GM21723 (cell line): ENCODE measurements around the gene RELT.

ENCODE experiments used
- ATAC-seq: cut with Tn5 transposase; IDR thresholded peaks from one replicate; pipeline ENCODE4 v1.9.1; 2021; ENCODE audit warnings: mild to moderate bottlenecking, moderate library complexity; ENCODE audit not compliant: unreplicated experiment

RELT gene

DNA sequence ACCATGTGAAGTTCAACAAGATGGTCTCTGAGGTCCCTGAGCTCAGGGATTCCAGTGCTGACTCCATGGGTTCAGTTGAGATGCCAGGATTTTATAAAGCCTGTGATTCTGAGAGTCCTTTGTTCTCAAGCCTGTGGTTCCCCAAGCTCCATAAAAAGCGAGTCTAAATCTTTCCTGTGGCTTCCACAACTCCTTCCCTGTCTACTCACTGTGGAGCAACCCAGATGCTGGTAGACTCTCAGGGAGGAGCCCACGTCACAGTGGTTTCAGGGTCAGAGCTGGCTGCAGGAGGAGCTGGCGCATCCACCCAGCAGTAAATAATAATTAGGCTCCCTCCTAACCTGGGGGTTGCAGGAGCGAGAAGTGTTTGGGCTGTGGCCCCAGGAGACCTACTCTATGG, 2.0 kb upstream of the RELT start:
- ATAC-seq, result no peak

DNA sequence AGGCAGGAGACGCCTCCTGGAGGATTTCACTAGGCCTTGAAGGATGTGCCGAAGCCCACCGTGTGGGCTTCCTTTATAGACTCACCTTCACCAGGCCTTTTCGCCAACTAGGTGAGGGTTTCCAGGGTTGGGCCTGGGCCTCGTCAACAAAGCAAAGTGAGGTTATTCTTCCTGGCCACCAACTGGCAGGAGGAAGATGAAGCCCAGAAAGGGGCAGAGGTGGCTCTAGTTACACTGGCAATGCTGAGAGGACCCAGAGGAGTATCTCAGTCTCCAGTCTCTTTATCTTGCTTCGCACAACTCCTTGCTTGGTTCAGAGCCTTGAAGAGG, 404 bp upstream of the RELT start:
- no peak for ATAC-seq

DNA sequence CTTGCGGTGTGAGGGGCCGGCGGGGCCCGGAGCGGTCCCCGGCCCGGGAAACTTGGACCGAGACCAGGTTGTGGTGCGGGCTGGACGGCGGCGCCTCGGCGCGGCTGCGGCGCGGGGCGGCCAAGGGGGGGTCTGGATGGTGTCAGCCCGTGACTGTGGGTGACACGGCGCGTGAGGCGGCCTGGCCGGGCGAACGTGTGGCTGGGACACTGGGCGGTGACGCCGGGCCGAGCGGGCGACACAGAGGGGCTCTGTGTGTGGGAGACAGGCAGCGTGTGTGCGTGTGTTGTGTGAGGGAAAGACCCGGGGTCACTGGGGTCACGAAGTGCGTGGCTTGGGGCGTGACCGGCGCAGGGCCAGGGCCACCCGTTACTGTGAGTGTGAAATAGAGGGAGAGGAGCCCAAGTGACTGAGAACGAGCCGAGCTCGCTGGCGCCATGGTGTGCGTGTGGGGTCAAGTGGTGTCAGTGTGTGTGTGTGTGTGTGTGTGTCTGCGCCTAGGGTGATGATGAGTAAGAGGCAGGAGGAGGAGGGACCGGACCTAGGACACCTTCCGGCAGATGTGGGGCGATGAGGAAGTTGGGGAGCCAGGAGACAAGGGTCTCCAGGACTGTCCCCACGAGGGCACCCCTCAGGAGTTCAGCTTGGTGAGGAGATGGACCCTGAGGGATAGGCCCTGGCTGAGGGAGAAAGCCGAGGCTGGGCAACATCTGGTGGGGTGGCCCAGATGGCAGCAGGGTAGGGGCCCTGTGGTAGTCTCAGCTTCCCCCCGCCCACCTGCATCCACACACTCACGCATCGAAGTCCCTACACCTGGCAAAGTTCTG, 817 bp downstream of the RELT start:
- peak; percentile 17 for ATAC-seq

DNA sequence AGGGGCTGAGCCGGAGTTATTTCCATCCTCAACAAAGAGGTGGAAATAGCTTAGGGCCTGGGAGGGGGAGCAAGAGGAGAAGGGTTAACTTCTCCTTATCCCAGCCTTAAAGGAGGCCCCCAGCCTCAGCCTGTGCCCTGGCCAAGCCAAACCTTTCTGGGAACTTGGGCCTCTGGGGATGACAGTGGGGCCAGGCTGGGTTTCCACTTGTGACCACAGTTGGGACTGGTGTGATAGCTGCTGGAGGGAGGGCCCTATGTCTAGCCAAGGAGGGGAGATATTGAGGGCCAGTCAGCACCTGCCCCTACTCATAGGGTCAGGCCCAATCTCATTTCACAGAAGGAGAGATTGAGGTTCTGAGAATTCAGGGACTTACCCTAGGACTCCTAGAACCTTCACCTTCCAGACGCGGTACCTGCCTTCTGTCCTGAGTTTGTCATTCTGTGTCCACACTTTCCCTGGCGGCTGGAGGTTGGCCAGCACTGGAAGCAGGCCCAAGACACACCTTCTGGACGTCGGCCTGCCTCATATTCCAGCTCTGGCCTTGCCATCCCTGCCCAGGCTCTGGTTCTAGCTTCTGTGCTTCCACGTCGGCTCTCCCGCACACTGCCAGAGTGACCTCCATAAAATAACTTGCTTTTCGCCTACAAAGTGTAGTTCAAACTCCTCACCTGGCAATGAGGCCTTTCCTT, 3.1 kb downstream of the RELT start:
- ATAC-seq, result no peak

DNA sequence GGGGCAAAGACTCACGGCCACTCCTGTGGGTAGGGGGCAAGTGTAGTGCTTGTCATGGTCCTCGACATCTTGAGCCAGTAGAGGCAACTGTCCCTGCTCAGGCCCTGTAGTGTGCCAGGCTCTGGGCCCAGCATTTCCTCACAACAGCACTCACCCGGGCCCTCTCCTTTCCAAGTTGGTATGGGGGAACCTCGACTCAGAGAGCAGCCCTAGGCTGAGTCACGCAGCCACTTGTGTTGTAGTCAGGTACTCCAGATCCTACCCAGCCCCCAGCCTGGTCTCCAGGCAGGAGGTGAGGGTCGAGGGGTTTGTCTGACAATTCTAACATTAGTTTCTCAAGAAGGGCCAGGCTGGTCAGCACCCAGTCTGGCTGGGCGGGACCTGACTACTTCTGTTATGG, 4.1 kb downstream of the RELT start:
- ATAC-seq, result no peak

DNA sequence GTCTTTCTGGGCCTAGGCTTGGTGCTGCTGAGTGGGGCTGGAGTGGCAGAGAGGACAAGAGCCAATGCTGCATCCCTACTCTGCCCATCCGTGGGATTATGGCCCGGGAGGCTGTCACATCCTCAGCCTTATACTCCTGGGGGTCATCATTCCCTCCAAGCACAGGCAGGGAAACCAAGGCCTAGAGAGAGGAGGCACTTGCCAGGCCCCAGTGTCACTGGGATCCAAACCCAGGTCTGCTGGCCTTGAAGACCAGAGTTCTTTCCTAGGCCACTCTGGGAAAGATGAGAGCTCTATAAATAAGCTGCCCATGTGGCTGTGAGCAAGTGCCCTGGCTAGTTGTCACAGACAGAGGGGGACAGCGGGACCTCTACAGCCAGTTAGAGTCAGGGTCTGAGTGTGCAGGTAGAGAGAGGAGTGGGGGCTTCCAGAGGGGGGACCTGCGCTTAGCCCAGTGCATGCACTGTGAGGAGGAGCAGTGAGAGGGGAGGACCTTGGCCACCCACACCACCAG, 4.8 kb downstream of the RELT start:
- ATAC-seq, result no peak

DNA sequence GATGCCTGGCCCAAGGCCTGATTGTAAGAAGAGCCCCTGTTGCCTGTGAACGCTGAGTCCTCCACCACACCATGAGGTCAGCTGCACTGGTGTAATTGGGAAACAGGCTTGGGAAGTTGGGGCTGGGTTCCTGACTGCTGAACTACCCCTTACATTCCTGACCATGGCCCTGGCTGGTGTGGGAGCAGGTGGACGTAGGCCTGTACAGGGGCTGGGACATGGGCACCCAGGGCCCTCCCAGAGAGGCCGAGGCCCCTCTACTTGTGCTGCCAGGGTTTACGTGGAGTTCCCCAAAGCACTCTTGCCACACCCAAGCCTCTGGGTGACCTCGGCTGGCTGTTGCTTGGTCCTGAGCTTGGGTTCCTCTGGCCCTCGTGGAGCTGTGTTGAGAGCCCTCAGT, 5.4 kb downstream of the RELT start:
- ATAC-seq, result no peak

DNA sequence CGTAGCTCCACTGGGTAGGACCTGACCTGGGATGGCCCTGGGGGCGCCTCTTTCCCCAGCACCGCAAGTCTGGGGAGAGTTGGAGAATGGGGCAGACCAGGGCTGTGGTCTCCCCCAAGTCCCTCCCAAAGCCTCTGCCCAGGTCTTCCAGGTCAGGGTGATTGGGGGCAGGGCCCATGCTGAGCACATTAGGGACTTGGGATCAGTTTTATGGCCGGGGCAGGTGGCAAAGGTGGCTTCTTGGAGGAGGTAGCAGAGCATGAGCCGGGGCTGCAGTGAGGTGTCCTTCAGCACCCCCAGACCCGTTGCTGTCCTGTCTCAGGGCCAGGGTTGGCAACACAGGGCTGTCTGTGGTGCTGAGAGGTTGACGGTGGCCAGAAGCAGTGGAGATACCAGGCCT, 6.0 kb downstream of the RELT start:
- no peak for ATAC-seq

DNA sequence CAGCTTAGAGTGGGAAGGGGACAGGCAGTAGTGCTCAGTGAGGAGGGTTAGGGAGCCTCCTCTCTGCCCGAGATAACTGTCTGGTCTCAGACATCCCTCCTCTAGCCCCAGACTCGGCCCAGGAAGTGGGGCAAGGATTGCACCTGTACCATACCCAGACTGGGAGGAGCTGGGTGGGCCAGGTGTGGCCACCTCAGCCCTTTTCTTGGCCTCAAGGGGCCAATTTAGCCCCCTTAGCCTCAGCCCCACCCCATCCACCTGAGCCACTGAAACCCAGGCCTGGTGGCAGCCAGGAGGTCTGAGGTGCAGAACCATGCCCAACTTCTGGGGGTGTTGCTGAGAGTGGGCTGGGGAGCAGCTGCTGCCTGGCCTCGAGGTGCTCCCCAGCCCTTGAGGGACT, 6.5 kb downstream of the RELT start:
- ATAC-seq, result no peak

DNA sequence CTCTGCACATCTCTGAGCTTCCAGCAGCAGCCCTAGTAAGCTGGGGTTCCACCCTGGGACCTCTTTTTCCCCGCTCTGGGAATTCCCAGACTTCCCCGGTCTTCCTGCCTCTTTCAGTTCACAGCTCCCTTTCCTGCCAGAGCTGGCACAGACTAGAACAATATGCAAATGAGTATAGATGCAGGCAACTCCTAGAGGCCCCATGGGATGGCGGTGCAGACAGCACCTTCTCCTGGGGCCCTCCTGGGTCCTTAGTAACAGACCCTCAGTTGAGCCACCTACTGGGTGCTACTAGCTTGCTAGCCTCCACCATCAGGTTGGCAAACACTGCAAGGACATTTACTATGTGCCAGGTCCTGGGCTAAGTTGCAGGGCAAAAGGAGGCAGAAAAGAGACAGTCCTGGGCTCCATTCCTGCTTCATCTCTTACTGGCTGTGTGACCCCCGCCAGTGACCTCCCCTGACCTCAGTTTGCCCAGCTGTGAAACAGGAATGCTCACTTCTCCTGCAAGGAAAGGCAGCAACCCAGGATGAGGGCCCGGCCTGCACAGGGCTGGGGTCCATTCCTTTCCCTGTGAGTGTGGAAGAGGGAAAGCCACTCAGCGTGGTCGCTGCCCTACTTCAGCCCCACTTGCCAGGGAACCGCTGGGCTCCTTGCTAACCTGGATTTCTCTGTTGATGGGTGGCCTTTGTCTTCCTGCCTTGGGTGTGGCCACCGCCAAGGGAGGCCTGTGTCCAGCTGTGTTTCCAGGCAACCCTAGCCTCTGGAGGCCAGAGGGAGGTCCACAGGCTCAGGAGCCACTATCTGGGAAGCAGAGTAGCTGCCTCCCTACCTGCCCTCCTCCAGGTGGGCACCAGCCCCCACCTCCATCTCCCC, 7.3 kb downstream of the RELT start:
- ATAC-seq, result no peak

DNA sequence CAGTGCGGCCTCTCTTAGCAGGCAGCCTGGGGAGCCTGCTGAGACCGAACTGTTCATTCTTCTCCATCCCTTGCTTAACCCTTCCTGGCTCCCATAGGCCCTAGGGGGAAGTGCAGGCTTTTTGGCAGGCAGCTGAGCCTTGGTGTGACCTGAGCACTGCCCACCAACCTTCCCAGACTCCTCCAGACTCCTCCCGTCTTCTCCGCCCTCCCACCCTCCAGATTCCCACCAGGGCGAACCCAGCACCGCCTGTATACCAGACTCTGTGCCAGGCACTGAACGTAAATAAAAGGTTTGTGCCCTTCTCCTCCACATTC, 7.9 kb downstream of the RELT start:
- ATAC-seq, result no peak

DNA sequence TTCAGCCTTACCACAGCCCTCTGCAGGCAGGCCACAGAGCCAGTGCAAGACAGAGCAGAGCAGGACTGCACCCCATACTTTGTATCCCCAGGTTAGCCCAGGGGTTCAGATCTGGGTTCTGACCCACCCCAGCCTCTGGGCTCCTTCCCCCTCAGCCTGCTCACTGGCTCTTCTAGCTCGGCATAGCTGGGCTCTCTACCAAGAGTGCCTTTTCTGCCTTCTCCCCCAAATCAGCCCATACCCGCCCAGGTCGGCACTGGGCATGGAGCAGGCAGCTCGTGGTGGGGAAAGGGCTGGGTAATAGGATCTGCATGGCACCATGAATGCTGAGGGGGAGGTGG, 8.3 kb downstream of the RELT start:
- no peak for ATAC-seq

DNA sequence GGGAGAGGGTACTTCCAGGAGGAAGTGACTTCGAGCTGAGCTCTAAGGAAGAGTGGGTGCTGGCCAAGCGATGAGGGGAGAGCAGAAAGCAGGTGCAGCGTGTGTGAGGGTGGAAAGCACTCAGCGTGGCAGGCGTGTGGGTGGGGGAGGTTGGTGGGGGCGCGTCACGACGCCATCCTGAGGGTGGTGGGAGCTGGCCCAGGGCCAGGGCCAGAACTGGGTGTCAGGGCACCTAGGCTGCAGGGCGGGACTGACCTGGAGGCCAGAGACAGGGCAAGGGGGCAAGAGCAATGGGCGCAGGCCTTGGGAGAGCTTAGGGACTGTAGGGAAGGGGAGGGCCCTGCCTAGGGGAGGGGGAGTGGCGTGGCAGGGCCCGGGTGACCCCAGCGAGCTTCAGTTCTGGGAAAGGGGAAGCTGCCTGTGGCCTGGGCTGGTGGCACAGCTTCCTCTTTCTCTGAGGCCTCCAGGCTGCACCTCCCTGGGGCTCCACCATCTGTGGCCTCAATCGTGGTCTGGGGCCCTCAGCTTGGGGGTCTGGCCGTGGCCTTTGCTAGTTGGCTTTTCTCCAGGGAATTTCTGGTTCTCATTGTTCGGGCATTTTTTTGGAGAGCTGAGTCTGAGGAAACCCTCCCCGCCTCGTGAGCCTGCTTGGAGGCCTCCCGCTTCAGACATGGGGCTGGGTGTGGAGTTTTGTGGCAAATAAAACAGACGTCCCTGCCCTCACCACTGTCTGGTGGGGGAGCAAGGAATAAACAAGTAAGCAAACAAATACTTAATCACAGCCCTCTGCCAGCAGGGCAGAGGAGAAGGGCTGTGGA, 8.9 kb downstream of the RELT start:
- peak; percentile 47 for ATAC-seq

DNA sequence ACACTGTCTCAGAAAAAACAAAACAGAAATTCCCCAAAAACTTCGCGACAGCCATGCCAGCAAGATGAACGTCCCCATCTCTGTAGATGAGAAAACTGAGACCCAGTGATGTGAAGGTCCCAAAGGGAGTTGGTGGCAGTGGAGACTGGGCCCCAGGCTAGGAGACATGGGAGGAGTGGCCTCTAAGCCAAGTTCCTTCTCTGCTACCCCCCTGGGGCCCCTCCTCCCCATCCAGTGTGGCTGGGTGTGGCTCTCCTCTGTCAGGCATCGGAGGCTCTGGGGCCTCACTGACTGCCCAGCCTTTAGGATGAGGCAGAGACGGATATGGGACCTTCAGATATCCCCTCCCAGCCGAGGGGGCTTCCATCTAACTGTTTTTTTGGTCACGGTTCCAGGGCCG, 9.8 kb downstream of the RELT start:
- ATAC-seq, result no peak

DNA sequence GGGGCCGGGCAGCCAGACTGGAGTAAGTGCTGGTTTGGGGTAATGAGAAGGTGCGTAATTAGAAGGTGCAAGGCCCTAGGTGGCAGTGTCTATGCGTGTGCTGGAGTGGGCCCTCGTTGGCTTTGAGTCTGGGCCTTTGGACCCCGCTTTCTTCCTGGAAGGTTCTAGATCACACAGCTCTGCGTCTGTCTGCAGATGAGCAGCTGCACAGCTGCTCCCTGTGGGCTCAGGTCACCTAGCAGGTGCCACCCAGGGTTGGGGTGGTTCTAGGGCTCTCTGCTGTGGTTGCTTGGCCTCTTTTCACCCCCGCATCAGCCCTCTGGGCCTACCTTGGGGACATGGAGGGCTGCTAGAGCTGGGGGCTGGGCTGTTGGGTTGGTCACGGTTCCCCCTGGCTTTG, 10.3 kb downstream of the RELT start:
- no peak for ATAC-seq

DNA sequence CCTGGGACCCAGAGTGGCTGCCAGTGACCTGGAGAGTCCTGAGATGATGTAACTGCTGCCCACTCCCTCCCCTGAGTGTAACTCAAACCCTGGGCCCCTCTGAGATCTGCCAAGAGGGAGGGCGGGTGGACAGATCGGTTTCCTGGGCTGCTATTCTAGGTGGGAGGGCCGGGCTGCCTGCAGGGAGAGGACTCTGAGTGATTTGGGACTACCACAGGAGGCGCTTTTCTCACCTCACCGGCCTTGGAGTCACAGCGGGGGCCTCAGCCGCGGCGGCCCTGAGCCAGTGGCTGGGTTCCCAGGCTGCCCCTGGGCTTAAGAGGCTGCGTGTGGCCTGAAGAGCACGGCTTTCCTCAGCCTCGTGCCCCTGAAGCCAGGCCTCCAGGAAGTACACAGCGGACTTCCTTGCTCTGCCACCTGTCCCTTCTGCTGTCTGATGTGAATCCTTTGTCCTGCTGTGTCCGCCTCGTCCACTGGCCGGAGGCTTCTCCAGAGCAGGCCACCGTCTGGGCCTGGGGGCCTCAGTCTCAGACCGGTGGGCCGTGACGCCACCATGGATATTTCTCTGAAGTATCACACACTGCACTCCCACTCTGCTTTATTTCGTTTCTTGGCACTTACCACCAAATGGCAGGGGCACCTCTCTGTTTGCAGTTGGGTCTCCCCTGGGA, 11.5 kb downstream of the RELT start:
- no peak for ATAC-seq

DNA sequence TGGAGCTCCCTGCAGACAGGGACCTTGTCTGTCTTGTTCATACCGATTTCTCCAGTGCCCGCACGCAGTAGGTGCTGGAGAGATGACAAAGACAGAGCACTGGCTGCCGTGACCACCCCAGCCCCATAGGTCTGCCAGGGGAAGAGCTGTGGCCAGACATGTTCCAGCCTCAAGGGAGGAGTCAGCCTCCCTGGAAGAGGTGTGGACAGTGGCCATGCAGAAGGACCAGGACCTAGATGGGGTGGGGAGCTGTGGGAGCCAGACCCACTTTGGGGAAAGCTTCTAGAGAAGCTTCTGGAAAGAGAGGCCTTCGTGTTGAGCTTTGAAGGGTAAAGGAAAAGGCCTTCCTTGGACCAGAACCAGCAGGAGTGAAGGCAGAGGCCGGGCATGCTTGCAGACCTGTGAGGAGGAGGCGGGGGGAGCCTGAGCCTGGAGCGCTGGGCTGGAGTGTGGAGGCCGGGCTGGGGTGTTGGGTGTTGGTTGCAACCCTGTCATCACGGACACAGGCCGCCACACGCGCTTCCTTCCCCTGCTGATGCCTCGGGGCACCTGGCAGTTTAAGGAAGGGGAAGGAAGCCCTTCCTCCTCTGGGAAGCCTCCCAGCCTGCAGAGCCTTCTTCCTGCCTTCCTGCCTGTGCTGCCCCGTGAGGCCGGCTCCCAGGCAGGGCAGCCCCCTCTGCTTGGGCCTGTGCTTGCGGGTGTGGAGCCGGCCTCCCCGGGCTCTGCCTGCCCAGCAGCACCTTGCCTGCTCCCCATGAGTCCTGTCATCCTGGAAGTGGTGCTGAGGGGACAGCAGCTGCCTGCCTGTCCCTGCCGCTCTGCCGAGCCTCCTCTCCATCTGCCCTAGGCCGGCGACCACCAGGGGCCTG, 12.3 kb downstream of the RELT start:
- no peak for ATAC-seq

DNA sequence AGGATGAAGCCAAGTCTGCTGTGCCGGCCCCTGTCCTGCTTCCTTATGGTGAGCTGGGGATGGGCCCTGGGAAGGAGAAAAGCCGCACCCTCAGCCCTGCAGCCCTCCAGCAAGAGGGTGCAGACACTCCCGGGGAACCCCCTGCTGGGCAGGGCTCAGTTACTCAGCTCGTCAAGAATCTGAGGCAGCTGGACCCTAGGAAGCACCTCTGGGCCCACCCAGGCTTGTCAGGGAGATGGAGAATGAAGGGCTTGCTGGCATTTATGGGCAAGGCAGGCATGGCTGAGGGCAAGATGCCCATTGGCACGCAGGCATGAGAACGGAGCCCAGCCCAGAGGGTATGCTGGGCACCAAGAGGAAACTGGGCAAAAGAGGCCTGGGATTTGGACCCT, 12.9 kb downstream of the RELT start:
- ATAC-seq, result no peak

DNA sequence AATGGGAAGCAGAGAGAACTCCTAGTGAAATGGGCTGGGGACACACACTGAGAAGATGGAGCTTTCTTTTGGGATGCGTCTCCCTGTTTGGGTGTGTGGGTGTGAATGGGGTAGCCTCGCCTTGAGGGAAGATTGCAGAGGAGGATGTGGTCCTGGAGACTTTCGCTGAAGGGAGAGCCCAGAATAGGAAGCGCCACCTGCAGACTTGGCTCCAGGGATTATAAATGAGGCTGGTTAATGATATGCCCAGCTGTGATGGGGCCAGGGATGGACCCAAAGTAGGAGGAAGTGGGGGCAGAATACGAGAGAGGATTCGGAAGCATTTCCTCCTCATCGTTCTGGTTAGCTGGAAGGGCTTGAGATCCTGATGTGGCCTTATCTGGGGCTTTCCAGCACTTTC, 13.7 kb downstream of the RELT start:
- no peak for ATAC-seq
